Right lung (tissue), 5 donors: ENCODE measurements around the gene CHST14. TPM values are rescaled to one million over a fixed set of nuclear protein-coding genes. Genes with fewer than 3 reads are reported as not detected.

ENCODE experiments used
- DNase-seq, 2 donors: peaks; one replicate each; pipeline ENCODE4 v3.0.0-alpha.2; 2013
- polyA plus RNA-seq, 5 donors: library from polyadenylated mRNA; unstranded; fragments of 120-200 nt; gene quantifications; one replicate each; pipeline versions ENCODE4 v1.2.1 to v1.2.3, GENCODE V29; 2013; ENCODE audit warnings: inconsistent platforms in 1 of 5, low replicate concordance in 1 of 5; ENCODE audit not compliant: insufficient read length in 5 of 5, insufficient read depth in 1 of 5

CHST14 gene
- polyA plus RNA-seq, 5 donors = 31.6 to 48.8 (median 39.3) TPM

- no peak for DNase-seq
These were observed 15.4 kb downstream of the CHST14 start for GRCh38 chr15:40486066-40486770.

- DNase-seq = no peak
These were observed 17.3 kb downstream of the CHST14 start for GRCh38 chr15:40487816-40488682.

- DNase-seq = no peak
These were observed 18.7 kb downstream of the CHST14 start for GRCh38 chr15:40489274-40490175.

- no peak for DNase-seq
These were observed 22.5 kb downstream of the CHST14 start for GRCh38 chr15:40493089-40493840.

- no peak for DNase-seq
These were observed 24.7 kb downstream of the CHST14 start for GRCh38 chr15:40495516-40495915.

DNA sequence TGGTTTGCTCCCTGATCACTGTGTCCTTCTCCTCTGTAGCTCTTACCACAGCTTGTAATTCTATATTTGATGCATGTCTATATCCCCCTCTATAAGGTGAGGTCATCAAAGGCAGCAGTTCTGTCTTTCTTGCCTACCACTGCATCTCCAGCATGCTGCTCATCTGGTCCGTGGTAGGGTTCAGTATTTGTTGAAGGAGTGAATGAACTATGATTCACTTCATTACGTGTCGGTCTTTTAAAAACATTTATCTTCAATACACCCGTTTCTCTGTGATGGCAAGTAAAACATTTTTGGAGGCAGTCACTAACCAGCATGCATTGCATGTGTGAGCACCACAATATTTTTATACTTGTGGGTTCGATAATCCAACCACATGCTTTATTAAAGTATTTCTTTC, 27.6 kb downstream of the CHST14 start:
- DNase-seq = no peak

- no peak for DNase-seq
These were observed 28.1 kb downstream of the CHST14 start for GRCh38 chr15:40498891-40499290.

- no peak for DNase-seq
These were observed 29.1 kb downstream of the CHST14 start for GRCh38 chr15:40499931-40500330.

DNA sequence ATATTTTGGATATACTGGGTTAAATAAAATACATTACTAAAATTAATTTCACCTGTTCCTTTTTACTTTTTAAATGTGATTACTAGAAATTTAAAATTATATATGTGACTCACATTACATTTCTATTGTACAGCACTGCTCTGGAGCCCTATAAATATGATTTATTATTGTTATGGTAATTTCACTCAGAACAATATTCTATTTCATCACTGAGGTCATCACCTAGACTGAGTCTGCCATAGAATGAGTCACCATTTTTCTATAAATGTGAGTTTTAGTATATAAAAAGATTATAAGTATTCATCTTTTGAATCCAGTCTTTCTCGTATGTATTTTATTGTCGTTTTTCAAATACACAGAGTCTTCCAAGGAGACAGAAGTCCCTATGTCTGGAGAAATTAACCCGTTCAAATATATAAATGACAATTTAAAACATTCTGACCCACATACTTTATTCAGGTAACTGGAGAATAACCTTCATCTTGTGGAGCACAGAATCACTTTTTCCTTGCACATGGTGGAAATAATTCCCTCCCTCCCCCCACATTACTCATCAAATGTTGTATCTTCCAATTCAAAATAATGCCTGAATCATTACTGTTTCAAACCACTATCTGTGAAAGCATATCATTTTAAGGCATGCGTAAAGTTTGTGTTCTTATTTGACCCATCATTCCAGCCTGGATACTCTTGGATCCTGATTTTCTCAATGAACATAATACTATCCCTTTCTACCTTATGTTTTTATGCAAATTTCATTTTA, 30.0 kb downstream of the CHST14 start:
- no peak for DNase-seq

DNA sequence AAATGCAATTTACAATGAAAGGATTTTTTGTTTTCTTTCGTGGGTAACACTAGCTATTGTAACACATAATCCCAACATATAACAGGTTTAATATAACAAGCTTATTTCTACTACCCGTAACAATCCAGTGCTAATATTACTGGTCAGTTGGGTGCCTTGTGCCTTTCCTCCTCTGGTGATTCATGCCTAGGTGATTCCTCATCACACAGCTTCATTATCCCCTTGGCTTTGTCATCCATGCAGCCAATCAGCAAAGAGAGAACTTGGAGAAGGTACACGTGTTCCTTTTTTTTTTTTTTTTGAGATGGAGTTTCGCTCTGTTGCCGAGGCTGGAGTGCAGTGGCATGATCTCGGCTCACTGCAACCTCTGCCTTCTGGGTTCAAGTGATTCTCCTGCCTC, 30.7 kb downstream of the CHST14 start:
- no peak for DNase-seq

DNA sequence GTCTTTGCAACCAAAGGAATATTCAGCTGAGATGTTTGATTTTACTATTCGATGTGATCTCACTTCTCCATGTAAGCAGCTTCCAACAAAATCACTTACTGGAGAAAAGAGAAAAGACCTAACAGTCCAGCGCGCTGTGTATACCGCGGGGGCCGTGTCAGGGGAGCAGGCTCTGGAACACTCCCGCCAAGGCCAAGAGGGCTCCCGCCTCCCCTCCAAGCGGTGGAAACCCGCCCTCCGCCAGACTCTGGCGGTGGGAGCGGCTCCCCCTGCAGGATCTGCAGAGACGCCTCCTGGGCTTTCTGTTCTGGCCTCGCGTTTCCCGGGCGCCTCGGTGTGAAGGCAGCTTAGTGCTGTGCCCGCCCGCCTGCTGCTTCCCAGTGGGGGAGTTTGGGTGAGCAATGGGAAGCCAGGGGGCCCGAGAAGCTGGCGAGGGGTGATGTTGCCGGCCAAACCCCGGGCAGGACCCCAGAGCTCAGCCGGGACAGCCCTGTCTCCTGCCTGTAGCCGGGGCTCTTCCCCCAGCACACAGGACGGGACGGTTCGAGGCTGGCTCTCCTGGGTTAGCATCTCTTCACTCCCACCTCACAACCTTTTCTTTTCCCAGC, 36.3 kb downstream of the CHST14 start:
- DNase-seq = peak; percentile 68 to 74

- DNase-seq = no peak
These were observed 37.4 kb downstream of the CHST14 start for GRCh38 chr15:40508216-40508615.

- DNase-seq = no peak
These were observed 39.4 kb downstream of the CHST14 start for GRCh38 chr15:40510201-40510600.

- no peak for DNase-seq
These were observed 40.3 kb downstream of the CHST14 start for GRCh38 chr15:40511093-40511471.

- DNase-seq = peak; percentile 50 to 63
These were observed 40.8 kb downstream of the CHST14 start for GRCh38 chr15:40511472-40512133.

- no peak for DNase-seq
These were observed 41.7 kb downstream of the CHST14 start for GRCh38 chr15:40512440-40512839.

- DNase-seq = no peak
These were observed 42.8 kb downstream of the CHST14 start for GRCh38 chr15:40513609-40514008.

DNA sequence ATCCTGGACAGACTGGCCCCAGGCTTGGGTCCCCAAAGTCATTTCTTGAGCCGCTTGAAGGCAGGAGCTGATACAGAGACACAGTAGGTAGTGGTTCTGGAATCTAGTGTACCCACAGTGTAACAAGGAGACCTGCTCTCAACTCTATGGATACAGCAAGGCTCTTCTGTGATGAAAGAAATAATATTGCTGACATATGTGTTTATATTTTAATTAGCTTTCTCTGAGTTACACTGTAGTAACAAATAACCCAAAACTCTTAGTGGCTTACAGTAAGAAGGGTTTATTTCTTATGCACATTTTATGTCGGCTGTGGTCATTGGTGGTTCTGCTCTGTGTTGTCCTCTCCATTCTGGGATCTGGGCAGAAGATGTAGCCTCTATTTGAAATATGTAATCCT, 45.5 kb downstream of the CHST14 start:
- DNase-seq = no peak
